ENCODE results near the gene GGA1.
"Not testable (repeated sequence)": the region's sequence is repeated elsewhere in the genome, so short reads cannot be mapped to it uniquely, and the experiment has no call there.

Gene GGA1

DNA sequence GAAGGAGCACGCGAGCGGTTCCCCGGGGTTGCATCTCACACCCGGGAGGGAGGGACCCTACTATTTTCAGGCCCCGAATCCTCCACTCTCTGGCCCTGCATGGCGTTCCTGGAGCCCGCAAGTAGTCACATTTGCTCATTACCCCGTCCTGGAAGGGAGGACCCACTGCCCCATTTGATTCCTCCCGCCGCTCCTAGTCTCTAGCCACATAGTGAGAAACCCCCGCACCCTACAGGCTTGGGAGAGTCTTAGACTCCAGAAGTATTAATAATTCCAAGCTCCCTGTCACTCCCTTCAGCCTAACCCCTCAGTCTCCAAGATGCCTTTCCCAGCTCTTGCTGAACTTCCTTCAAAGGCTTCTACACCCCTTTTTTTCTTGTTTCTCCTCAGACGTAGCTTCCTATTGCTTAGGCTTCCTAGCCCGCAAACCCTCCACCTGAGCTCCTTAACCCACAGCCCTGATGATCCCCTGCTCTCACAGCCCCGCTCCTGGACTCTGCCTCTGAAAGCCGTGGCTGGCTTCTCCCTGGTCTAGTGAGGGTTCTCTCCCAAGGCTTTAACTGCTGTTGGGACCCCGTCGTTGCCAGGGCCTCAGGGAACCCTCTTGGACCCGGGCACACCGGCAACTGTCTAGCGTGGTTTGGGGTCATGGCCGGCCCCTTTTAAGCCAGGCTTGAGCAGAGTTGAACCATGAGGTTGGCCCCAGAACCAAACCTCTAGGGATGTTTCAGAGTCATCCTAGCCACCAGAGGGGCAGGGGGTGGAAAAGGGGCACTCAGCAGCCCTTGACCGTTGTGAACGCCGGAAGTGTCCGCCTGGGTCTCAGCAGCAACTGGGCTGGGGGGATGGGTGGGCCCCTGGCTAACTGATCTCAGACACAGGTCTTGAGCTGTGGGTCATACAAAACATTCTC lies 862 bp downstream of the GGA1 start:
- Histone ChIP-seq H3K9me3 (ENCODE audit: control insufficient read depth, low read length) (no peaks in the 10 kb centered on the region), H3K4me1 (ENCODE audit: control insufficient read depth, insufficient read depth, low read length, poor library complexity, severe bottlenecking) (peaks cover 40% of the 10 kb centered on the region), H3K4me3 (ENCODE audit: insufficient read depth, low read depth, low read length, poor library complexity, severe bottlenecking) (peak overlapping the region; percentile 71), H3K36me3 (ENCODE audit: control insufficient read depth, insufficient read depth, low read length) (peaks cover 8% of the 10 kb centered on the region), H3K27me3 (replicated peaks; ENCODE audit: control insufficient read depth, insufficient read depth, low read length, poor library complexity, severe bottlenecking) (no peaks in the 10 kb centered on the region), H3K27ac (ENCODE audit: insufficient read depth, low read length, poor library complexity, severe bottlenecking) (peak overlapping the region; percentile 88)
- no peak for DNase-seq

DNA sequence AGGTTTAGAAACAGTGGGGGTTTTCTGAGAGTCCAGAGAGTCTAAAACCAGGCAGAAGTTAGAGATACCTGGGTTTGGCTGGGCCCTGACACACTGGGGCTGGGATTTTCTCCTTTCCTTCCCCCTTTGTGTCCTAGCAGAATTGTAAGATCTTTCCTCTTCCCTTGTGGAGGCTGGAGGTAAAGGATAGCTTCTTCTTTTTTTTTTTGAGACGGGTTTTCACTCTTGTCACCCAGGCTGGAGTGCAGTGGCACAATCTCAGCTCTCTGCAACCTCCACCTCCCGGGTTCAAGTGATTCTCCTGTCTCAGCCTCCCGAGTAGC lies 1.5 kb downstream of the GGA1 start:
- not testable (repeated sequence) for DNase-seq; H3K27me3 ChIP-seq (replicated peaks; ENCODE audit: control insufficient read depth, insufficient read depth, low read length, poor library complexity, severe bottlenecking); H3K4me3 ChIP-seq (ENCODE audit: insufficient read depth, low read depth, low read length, poor library complexity, severe bottlenecking); H3K9me3 ChIP-seq (ENCODE audit: control insufficient read depth, low read length)
- Histone ChIP-seq H3K36me3 (ENCODE audit: control insufficient read depth, insufficient read depth, low read length) (peaks cover 14% of the 10 kb centered on the region), H3K4me1 (ENCODE audit: control insufficient read depth, insufficient read depth, low read length, poor library complexity, severe bottlenecking) (peaks cover 36% of the 10 kb centered on the region), H3K27ac (ENCODE audit: insufficient read depth, low read length, poor library complexity, severe bottlenecking) (peak overlapping the region; percentile 88)

DNA sequence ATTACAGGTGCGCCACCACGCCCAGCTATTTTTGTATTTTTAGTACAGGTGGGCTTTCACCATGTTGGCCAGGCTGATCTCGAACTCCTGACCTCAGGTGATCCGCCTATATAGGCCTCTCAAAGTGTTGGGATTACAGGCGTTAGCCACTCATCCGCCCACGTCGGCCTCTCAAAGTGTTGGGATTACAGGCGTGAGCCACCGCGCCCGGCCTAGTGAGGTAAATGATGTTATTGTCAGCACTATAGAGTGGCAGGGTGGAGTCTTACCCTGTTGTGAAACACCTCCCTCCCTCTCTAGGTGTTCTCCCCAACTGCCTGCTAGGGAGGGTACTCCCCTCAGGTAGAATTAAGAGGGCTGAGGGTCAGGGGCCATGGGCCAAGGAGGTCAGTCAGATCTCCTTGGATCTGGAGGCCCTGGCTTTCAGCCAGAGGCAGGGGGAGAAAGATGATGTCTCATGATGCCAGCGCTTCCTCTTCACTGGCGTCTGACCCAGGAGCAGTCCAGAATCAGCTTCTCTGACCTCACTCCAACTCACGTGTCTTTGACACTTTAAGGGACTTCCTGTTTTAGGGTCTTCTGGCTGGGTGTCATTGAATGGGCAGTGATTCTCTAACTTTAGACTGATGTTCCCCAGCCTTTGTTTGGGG lies 2.0 kb downstream of the GGA1 start:
- Histone ChIP-seq H3K27ac (ENCODE audit: insufficient read depth, low read length, poor library complexity, severe bottlenecking) (peak overlapping the region; percentile 31), H3K9me3 (ENCODE audit: control insufficient read depth, low read length) (no peaks in the 10 kb centered on the region), H3K27me3 (replicated peaks; ENCODE audit: control insufficient read depth, insufficient read depth, low read length, poor library complexity, severe bottlenecking) (no peaks in the 10 kb centered on the region), H3K36me3 (ENCODE audit: control insufficient read depth, insufficient read depth, low read length) (peaks cover 14% of the 10 kb centered on the region), H3K4me3 (ENCODE audit: insufficient read depth, low read depth, low read length, poor library complexity, severe bottlenecking) (no peak overlapping the region), H3K4me1 (ENCODE audit: control insufficient read depth, insufficient read depth, low read length, poor library complexity, severe bottlenecking) (peaks cover 31% of the 10 kb centered on the region)
- no peak for DNase-seq

DNA sequence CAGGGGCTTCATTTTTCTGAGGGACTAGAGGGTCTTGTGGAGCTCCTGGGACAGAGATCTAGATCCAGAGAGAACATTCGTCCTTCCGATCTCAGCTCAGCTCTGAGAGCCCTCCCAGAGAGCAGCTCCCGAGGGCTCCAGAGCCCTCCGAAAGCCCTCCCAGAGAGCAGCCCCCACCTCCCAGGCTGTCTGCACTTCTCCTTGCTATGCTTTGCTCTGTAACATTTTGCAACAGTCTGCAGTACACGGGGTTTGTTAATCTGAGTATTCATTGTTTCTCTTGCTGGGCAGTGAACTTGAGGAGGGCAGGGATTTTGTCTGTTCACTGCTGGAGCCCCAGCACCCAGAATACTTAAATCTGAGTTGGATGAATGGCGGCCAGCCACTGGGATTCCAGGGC lies 2.6 kb downstream of the GGA1 start:
- peaks cover 18% of the 10 kb centered on the region for H3K36me3 ChIP-seq (ENCODE audit: control insufficient read depth, insufficient read depth, low read length)
- no peak for DNase-seq
- H3K27ac ChIP-seq (ENCODE audit: insufficient read depth, low read length, poor library complexity, severe bottlenecking): no peak overlapping the region
- H3K9me3 ChIP-seq (ENCODE audit: control insufficient read depth, low read length): no peaks in the 10 kb centered on the region
- no peaks in the 10 kb centered on the region for H3K27me3 ChIP-seq (replicated peaks; ENCODE audit: control insufficient read depth, insufficient read depth, low read length, poor library complexity, severe bottlenecking)
- no peak overlapping the region for H3K4me3 ChIP-seq (ENCODE audit: insufficient read depth, low read depth, low read length, poor library complexity, severe bottlenecking)
- peaks cover 28% of the 10 kb centered on the region for H3K4me1 ChIP-seq (ENCODE audit: control insufficient read depth, insufficient read depth, low read length, poor library complexity, severe bottlenecking)

DNA sequence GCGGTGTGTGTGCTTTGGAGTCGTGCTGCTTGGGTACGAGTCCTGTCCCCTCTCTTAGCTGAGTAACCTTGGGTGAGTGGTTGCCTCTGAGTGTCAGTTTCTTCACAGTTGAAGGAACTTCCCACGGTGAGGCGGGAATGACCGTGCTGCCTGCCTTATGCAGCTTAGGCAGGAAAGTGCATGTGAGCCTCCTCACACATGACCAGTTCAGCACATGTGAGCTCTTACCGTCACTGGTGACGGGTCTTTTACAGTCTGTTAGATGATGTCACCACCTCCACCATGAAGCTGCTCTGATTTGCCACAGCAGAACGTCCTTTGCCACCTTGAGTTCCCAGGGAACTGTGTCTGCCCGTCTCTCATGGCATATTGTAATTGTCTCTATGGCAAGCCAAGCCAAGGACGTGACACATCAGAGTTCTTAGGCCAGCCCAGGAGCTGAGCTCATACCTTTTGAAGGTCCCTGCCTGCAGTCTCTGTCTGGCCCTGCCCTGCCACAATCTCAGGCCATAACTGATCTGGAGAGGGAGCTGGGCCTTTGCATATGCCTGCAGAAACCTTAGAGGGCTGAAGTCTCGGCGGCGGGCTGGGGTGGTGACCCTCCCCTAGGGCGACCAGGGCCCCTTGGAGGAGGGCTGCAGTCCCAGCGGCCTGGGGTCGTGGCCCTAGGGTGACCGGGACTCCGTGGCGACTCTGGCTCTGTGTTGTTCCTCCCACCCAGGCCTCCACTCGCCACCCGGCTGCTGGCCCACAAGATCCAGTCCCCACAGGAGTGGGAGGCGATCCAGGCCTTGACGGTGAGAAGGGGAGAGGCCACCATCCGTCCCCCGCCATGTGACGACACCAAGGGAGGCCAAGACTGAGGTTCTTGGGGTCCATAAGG lies 7.8 kb downstream of the GGA1 start:
- Histone ChIP-seq H3K27me3 (replicated peaks; ENCODE audit: control insufficient read depth, insufficient read depth, low read length, poor library complexity, severe bottlenecking) (no peaks in the 10 kb centered on the region), H3K27ac (ENCODE audit: insufficient read depth, low read length, poor library complexity, severe bottlenecking) (no peak overlapping the region), H3K4me1 (ENCODE audit: control insufficient read depth, insufficient read depth, low read length, poor library complexity, severe bottlenecking) (no peaks in the 10 kb centered on the region), H3K36me3 (ENCODE audit: control insufficient read depth, insufficient read depth, low read length) (peaks cover 60% of the 10 kb centered on the region), H3K9me3 (ENCODE audit: control insufficient read depth, low read length) (no peaks in the 10 kb centered on the region), H3K4me3 (ENCODE audit: insufficient read depth, low read depth, low read length, poor library complexity, severe bottlenecking) (no peak overlapping the region)
- DNase-seq: no peak

DNA sequence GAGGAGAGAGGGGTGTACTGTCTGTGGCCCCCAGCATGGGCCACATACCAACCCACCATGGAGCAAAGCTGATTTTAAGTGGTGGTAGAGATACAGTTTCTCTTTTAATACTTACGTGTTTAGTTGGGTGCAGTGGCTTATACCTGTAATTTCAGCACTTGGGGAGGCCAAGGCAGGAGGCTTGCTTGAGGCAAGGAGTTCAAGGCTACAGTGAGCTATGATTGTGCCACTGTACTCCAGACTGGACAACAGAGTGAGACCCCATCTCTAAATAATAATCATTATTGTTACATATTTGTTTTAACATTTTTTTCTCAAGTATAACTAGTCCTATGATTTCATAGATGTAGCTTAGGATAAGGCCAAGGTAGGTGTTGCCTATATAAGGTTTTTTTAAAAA lies 8.8 kb downstream of the GGA1 start:
- Histone ChIP-seq H3K36me3 (ENCODE audit: control insufficient read depth, insufficient read depth, low read length) (peaks cover 60% of the 10 kb centered on the region), H3K4me3 (ENCODE audit: insufficient read depth, low read depth, low read length, poor library complexity, severe bottlenecking) (no peak overlapping the region), H3K27ac (ENCODE audit: insufficient read depth, low read length, poor library complexity, severe bottlenecking) (no peak overlapping the region), H3K4me1 (ENCODE audit: control insufficient read depth, insufficient read depth, low read length, poor library complexity, severe bottlenecking) (no peaks in the 10 kb centered on the region), H3K27me3 (replicated peaks; ENCODE audit: control insufficient read depth, insufficient read depth, low read length, poor library complexity, severe bottlenecking) (no peaks in the 10 kb centered on the region), H3K9me3 (ENCODE audit: control insufficient read depth, low read length) (no peaks in the 10 kb centered on the region)
- no peak for DNase-seq

DNA sequence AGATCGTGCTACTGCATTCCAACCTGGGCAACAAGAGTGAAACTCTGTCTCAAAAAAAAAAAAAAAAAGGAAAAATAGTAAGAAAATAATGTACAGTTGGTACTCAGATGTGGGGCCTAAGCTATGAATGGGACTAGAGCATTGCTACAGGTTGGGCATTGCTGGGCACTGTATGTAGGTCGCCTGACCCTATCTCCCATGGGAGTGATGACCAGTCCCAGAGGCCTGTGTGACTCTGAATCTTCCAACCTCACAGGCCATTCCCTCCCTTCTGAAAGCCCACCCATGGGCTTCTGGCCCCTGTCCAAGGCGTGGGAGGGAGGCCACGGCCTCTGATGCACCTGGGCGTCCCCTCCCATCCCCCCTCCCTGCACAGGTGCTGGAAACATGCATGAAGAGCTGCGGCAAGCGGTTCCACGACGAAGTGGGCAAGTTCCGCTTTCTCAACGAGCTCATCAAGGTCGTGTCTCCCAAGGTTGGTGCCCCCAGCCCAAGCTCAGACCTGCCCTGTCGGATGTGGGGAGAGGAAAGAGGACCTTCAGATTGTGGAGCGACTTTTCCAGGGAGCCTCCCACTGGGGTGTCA lies 9.5 kb downstream of the GGA1 start:
- Histone ChIP-seq H3K9me3 (ENCODE audit: control insufficient read depth, low read length) (no peaks in the 10 kb centered on the region), H3K36me3 (ENCODE audit: control insufficient read depth, insufficient read depth, low read length) (peaks cover 60% of the 10 kb centered on the region), H3K27ac (ENCODE audit: insufficient read depth, low read length, poor library complexity, severe bottlenecking) (no peak overlapping the region), H3K4me1 (ENCODE audit: control insufficient read depth, insufficient read depth, low read length, poor library complexity, severe bottlenecking) (no peaks in the 10 kb centered on the region), H3K4me3 (ENCODE audit: insufficient read depth, low read depth, low read length, poor library complexity, severe bottlenecking) (no peak overlapping the region), H3K27me3 (replicated peaks; ENCODE audit: control insufficient read depth, insufficient read depth, low read length, poor library complexity, severe bottlenecking) (no peaks in the 10 kb centered on the region)
- no peak for DNase-seq

DNA sequence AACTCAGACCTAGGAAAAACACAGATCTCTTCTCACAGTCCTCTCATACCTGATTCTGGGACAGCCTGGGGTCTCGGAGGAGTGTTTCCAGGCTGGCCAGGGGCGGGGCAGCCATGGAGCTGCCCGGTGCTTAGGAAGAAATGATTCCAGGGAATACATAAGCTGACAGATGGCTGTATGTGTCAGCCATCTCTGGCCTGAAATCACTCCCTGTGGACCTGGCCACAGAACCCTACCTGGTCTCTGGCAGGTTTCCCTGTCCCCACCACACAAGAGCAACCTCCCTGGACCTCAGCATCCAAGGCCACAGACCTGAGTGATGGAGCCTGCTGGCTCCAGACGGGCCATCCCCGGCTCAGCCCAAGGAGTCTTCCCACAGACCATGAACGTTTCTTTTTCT lies 10.0 kb downstream of the GGA1 start:
- peaks cover 2% of the 10 kb centered on the region for H3K4me1 ChIP-seq (ENCODE audit: control insufficient read depth, insufficient read depth, low read length, poor library complexity, severe bottlenecking)
- no peaks in the 10 kb centered on the region for H3K27me3 ChIP-seq (replicated peaks; ENCODE audit: control insufficient read depth, insufficient read depth, low read length, poor library complexity, severe bottlenecking)
- H3K9me3 ChIP-seq (ENCODE audit: control insufficient read depth, low read length): no peaks in the 10 kb centered on the region
- no peak for DNase-seq
- H3K36me3 ChIP-seq (ENCODE audit: control insufficient read depth, insufficient read depth, low read length): peaks cover 59% of the 10 kb centered on the region
- H3K27ac ChIP-seq (ENCODE audit: insufficient read depth, low read length, poor library complexity, severe bottlenecking): no peak overlapping the region
- H3K4me3 ChIP-seq (ENCODE audit: insufficient read depth, low read depth, low read length, poor library complexity, severe bottlenecking): no peak overlapping the region

DNA sequence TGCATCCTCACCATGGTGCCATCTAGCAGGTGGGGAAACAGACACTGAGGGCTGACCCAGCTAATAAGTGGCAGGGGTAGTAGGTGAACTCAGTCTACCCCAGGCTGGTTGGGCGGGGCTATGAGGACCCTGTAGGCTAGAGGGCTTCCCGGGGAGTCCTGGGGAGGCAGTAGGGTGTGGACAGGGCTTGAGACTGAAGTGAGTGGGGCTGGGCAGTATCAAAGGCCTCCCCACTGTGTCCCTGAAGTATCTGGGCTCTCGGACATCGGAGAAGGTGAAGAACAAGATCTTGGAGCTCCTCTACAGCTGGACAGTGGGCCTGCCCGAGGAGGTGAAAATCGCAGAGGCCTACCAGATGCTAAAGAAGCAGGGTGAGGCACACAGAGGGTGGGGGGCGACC lies 11.4 kb downstream of the GGA1 start:
- DNase-seq: no peak
- peaks cover 7% of the 10 kb centered on the region for H3K4me1 ChIP-seq (ENCODE audit: control insufficient read depth, insufficient read depth, low read length, poor library complexity, severe bottlenecking)
- H3K27ac ChIP-seq (ENCODE audit: insufficient read depth, low read length, poor library complexity, severe bottlenecking): no peak overlapping the region
- H3K4me3 ChIP-seq (ENCODE audit: insufficient read depth, low read depth, low read length, poor library complexity, severe bottlenecking): no peak overlapping the region
- H3K27me3 ChIP-seq (replicated peaks; ENCODE audit: control insufficient read depth, insufficient read depth, low read length, poor library complexity, severe bottlenecking): no peaks in the 10 kb centered on the region
- no peaks in the 10 kb centered on the region for H3K9me3 ChIP-seq (ENCODE audit: control insufficient read depth, low read length)
- H3K36me3 ChIP-seq (ENCODE audit: control insufficient read depth, insufficient read depth, low read length): peaks cover 46% of the 10 kb centered on the region

Measured in effector memory CD4-positive, alpha-beta T cell (primary cell).